M059J (cell line): ENCODE results near the gene CYP20A1. TPM values are rescaled to one million over a fixed set of nuclear protein-coding genes. Genes with fewer than 3 reads are reported as not detected.

Experiments
- total RNA-seq: library from RNA; depleted of rRNA; stranded (reverse); fragments of >200 nt; shearing (Covaris generic); gene quantifications from 2 replicates; pipeline ENCODE4 v1.2.3, GENCODE V29; 2014; rRNA removed

The CYP20A1 gene
- total RNA-seq, 1 experiment from 2014 or later, result 16.9 TPM

Other genes with a start within 250 kb of the CYP20A1 start
- 5.9 and 6.9 TPM in 2 replicates for gene NBEAL1, start 224.1 kb upstream of the CYP20A1 start, total RNA-seq
- 37.2 and 50.4 TPM in 2 replicates for gene ABI2, start 89.4 kb downstream of the CYP20A1 start, total RNA-seq